Psoas muscle (tissue), 8 donors: ENCODE data around the gene FGR. TPM values are rescaled to one million over a fixed set of nuclear protein-coding genes. Genes with fewer than 3 reads are reported as not detected.

Experiments used
- ATAC-seq, 4 donors: fragments of 200-7000 bp; cut with Tn5 transposase; one replicate each; pipeline ENCODE4 v1.9.1; 2020; ENCODE audit warnings: moderate library complexity in 3 of 4, mild to moderate bottlenecking in 2 of 4
- DNase-seq, 2 donors: peaks; one replicate each; pipeline ENCODE4 v3.0.0-alpha.2; 2020
- H3K27ac ChIP-seq: fragments of 200-600 bp; one replicate; pipeline ENCODE4 v1.8.0; 2022
- H3K27me3 ChIP-seq, 3 donors: fragments of 200-600 bp in 1 of 3; one replicate each; pipeline versions ENCODE4 v1.6.1 to v1.8.0; 2013 to 2022; ENCODE audit warnings: low read length in 2 of 3, mild to moderate bottlenecking in 2 of 3, moderate library complexity in 1 of 3; ENCODE audit not compliant: insufficient read depth in 3 of 3
- H3K36me3 ChIP-seq, 2 donors: fragments of 200-600 bp in 1 of 2; one replicate each; pipeline versions ENCODE4 v1.6.1 to v1.8.0; 2013 to 2022; ENCODE audit warnings: low read depth in 1 of 2, mild to moderate bottlenecking in 1 of 2, moderate library complexity in 1 of 2; ENCODE audit not compliant: insufficient read depth in 1 of 2
- H3K4me1 ChIP-seq: fragments of 200-600 bp; one replicate; pipeline ENCODE4 v1.8.0; 2022
- H3K4me3 ChIP-seq: fragments of 200-600 bp; one replicate; pipeline ENCODE4 v1.8.0; 2022; ENCODE audit warnings: mild to moderate bottlenecking
- H3K9me3 ChIP-seq: fragments of 200-600 bp; one replicate; pipeline ENCODE4 v1.8.0; 2022
- WGBS, 3 donors: extraction: QIAGEN DNeasy Blood & Tissue Kit; methylation state at CpG; one replicate each; pipeline versions ENCODE4 v1.1.6 to v1.1.7; 2013; 5-methylcytosine and 5-hydroxymethylcytosine counted together
- intact Hi-C, 2 donors: fragments of 100-400 bp; cut with DNase I; formaldehyde crosslinking; loops; one replicate each; pipeline versions ENCODE4 v1.11.0 to v1.14.2; 2022
- polyA plus RNA-seq, 3 donors: library from polyadenylated mRNA; stranded (reverse); fragments of 200-250 nt; gene quantifications; one replicate each; pipeline ENCODE4 v1.2.3, GENCODE V29; 2013
- total RNA-seq, 4 donors: library from RNA; stranded (reverse); fragmentation: NEBNext Ultra II Directional in 2 of 4; extraction: Animal tissue kit (Norgen Biotek cat#: 25700) in 2 of 4; gene quantifications; one replicate each; pipeline versions ENCODE4 v1.2.1 to v1.2.4, GENCODE V29; 2021 to 2023
- TF ChIP-seq, protein P1 (sequence below): fragments of 200-600 bp; IDR thresholded peaks from one replicate; pipeline ENCODE4 v1.8.0; 2022; ENCODE audit warnings: antibody characterized with exemption
- donor health status: healthy with polysubstance abuse.
- donor health status: DM: no; HTN: no; CAD: no; lungs with moderate emphysema.
- donor health status: Bipolar disorder and iron deficiency.
- donor health status: healthy.
- donor health status: DM: yes; HTN: yes; CAD: no.
- donor health status: DM: no; HTN: no; CAD: no.
- donor health status: DM: no; HTN: no; CAD: no.
- donor health status: DM: yes; HTN: yes; CAD: no.

FGR gene
- total and polyA plus RNA-seq, 7 donors = 1.3 to 3.8 (median 2.8) TPM

- no peak overlapping the region for H3K4me3 ChIP-seq
- 46 to 54% (median 48%) methylated on average over 7 of the region's 7 CpGs for WGBS, 3 donors
- TF ChIP-seq, protein P1, sequence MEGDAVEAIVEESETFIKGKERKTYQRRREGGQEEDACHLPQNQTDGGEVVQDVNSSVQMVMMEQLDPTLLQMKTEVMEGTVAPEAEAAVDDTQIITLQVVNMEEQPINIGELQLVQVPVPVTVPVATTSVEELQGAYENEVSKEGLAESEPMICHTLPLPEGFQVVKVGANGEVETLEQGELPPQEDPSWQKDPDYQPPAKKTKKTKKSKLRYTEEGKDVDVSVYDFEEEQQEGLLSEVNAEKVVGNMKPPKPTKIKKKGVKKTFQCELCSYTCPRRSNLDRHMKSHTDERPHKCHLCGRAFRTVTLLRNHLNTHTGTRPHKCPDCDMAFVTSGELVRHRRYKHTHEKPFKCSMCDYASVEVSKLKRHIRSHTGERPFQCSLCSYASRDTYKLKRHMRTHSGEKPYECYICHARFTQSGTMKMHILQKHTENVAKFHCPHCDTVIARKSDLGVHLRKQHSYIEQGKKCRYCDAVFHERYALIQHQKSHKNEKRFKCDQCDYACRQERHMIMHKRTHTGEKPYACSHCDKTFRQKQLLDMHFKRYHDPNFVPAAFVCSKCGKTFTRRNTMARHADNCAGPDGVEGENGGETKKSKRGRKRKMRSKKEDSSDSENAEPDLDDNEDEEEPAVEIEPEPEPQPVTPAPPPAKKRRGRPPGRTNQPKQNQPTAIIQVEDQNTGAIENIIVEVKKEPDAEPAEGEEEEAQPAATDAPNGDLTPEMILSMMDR = no peak
Observed at GRCh38 chr1:27658951-27659496, 24.0 kb upstream of the FGR start.

GRCh38 chr1:27656157-27656893, 21.3 kb upstream of the FGR start:
- TF ChIP-seq, protein P1 = no peak
- DNase-seq (peak; percentile 80 to 86), ATAC-seq (peak; percentile 33 to 67 (median 54))
- WGBS, 3 donors = 71 to 76% (median 74%) methylated on average over 7 of the region's 7 CpGs
- Histone ChIP-seq H3K4me3 (no peak overlapping the region), H3K27me3 (no peaks in the 10 kb centered on the region), H3K9me3 (no peaks in the 10 kb centered on the region), H3K27ac (peak overlapping the region; percentile 53), H3K4me1 (peaks cover 13% of the 10 kb centered on the region), H3K36me3 (no peaks in the 10 kb centered on the region)
- intact Hi-C loops = no loop called here

More at GRCh38 chr1:27658951-27659496, 24.0 kb upstream of the FGR start:
- Histone ChIP-seq H3K4me1 (peaks cover 15% of the 10 kb centered on the region), H3K36me3 (no peaks in the 10 kb centered on the region), H3K27ac (peak overlapping the region; percentile 89), H3K27me3 (no peaks in the 10 kb centered on the region), H3K9me3 (no peaks in the 10 kb centered on the region)
- intact Hi-C loops = no loop called here
- ATAC-seq (peak; percentile 16 to 57 (median 38)), DNase-seq (peak; percentile 40 to 65)

DNA sequence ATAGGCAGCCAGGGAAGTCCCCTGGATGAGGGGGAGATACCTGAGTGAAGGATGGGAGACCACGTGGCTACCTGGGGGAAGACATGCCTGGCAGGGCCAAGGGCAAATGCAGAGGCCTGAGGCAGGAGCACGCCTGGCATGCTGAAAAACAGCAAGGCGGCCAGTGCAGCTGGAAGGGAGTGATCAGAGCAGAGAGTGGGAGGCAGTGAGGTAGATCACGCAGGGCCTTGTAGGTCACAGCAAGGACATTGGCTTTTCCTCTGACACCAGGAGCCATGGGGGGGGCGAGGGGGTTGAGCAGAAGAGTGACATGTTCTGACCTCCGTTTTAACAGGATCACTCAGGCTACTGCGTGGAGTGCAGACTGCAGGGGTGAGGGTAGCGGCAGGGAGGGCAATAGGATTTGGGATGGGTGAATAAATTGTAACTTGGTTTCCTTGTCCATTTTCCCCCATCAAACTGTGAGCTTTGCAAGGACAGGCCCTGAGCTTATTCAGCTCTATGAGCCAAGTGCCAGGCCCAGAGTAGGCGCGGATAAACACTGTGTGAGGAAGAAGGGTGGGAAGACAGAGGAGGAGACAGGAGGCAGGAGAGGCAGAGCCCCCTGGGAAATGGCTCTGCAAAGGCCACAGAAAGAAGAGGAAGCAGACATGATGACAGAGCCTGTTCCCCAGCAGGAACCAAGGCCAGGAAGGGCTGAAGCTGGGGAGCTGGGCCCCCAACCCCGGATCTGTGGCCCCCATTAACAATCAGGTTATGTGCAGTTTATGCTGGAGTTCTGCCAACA, 20.4 kb upstream of the FGR start:
- TF ChIP-seq, protein P1 = no peak
- Histone ChIP-seq H3K4me1 (peaks cover 19% of the 10 kb centered on the region), H3K27me3 (no peaks in the 10 kb centered on the region), H3K4me3 (no peak overlapping the region), H3K9me3 (no peaks in the 10 kb centered on the region), H3K27ac (peak overlapping the region; percentile 53), H3K36me3 (no peaks in the 10 kb centered on the region)
- DNase-seq (no peak), ATAC-seq (no peak)
- intact Hi-C loops = no loop called here
- WGBS, 3 donors = 67 to 70% (median 70%) methylated on average over 11 of the region's 11 CpGs

- H3K9me3 ChIP-seq = no peaks in the 10 kb centered on the region
- WGBS, 3 donors = 88 to 93% (median 92%) methylated on average over 5 of the region's 5 CpGs
- DNase-seq (no peak), ATAC-seq (no peak)
- no peak overlapping the region for H3K4me3 ChIP-seq
- no peak overlapping the region for H3K27ac ChIP-seq
- no peaks in the 10 kb centered on the region for H3K36me3 ChIP-seq
- TF ChIP-seq, protein P1 = no peak
- H3K27me3 ChIP-seq = no peaks in the 10 kb centered on the region
- intact Hi-C loops = no loop called here
- H3K4me1 ChIP-seq = peaks cover 30% of the 10 kb centered on the region
Observed at GRCh38 chr1:27652111-27652864, 17.3 kb upstream of the FGR start.
